Loucy (cell line): ENCODE data around the gene WWOX.

Experiments
- H2AFZ ChIP-seq: fragments of 200-600 bp; sonication (generic); 2 replicates; pipeline ENCODE4 v1.6.0; 2016; ENCODE audit warnings: antibody characterized with exemption, mild to moderate bottlenecking, low read length, moderate library complexity
- H3F3A ChIP-seq: fragments of 200-600 bp; 2 replicates; pipeline ENCODE4 v1.6.0; 2016; ENCODE audit warnings: antibody characterized with exemption, low read depth, mild to moderate bottlenecking
- H3K27me3 ChIP-seq: fragments of 200-600 bp; sonication (generic); 2 replicates; pipeline ENCODE4 v1.6.1; 2014; ENCODE audit warnings: low read length, mild to moderate bottlenecking; ENCODE audit not compliant: insufficient read depth, poor library complexity, severe bottlenecking
- H3K36me3 ChIP-seq: fragments of 200-600 bp; sonication (generic); 2 replicates; pipeline ENCODE4 v1.6.1; 2016; ENCODE audit warnings: low read length; ENCODE audit not compliant: insufficient read depth
- H3K4me1 ChIP-seq: fragments of 200-600 bp; sonication (generic); 2 replicates; pipeline ENCODE4 v1.5.1; 2014; ENCODE audit warnings: low read length, mild to moderate bottlenecking; ENCODE audit not compliant: insufficient read depth, poor library complexity, severe bottlenecking
- H3K4me2 ChIP-seq: fragments of 200-600 bp; sonication (generic); 2 replicates; pipeline ENCODE4 v1.6.0; 2014; ENCODE audit warnings: antibody characterized with exemption, low read length, low read depth, mild to moderate bottlenecking; ENCODE audit not compliant: poor library complexity, severe bottlenecking
- H3K4me3 ChIP-seq: fragments of 200-600 bp; sonication (generic); 2 replicates; pipeline ENCODE4 v1.5.1; 2014; ENCODE audit warnings: low read length, mild to moderate bottlenecking, mixed read lengths; ENCODE audit not compliant: poor library complexity, severe bottlenecking
- H3K79me2 ChIP-seq: fragments of 200-600 bp; sonication (generic); 2 replicates; pipeline ENCODE4 v1.6.1; 2014; ENCODE audit warnings: low read length; ENCODE audit not compliant: insufficient read depth
- H3K9ac ChIP-seq: fragments of 200-600 bp; sonication (generic); 2 replicates; pipeline ENCODE4 v1.6.0; 2014; ENCODE audit warnings: mild to moderate bottlenecking, low read depth, low read length, moderate library complexity; ENCODE audit not compliant: poor library complexity, severe bottlenecking
- H3K9me2 ChIP-seq: fragments of 200-600 bp; sonication (generic); replicated peaks from 2 replicates; pipeline ENCODE4 v1.6.1; 2016; ENCODE audit warnings: low read depth, low read length, mixed read lengths
- H3K9me3 ChIP-seq: fragments of 200-600 bp; sonication (generic); 2 replicates; pipeline ENCODE4 v1.6.1; 2014; ENCODE audit warnings: mild to moderate bottlenecking, antibody characterized with exemption, low read length, low read depth; ENCODE audit not compliant: insufficient read depth
- H4K20me1 ChIP-seq: fragments of 200-600 bp; sonication (generic); 2 replicates; pipeline ENCODE4 v1.6.0; 2014; ENCODE audit warnings: antibody characterized with exemption, low read length, mild to moderate bottlenecking; ENCODE audit not compliant: insufficient read depth, poor library complexity, severe bottlenecking
- CTCF ChIP-seq: fragments of 200-600 bp; sonication (generic); conservative IDR thresholded peaks from 2 replicates; pipeline ENCODE4 v1.5.1; 2014; ENCODE audit warnings: mild to moderate bottlenecking, antibody characterized with exemption, low read length
- EZH2phosphoT487 ChIP-seq: fragments of 200-600 bp; IDR thresholded peaks from 2 replicates; pipeline ENCODE4 v1.6.1; 2018; ENCODE audit warnings: antibody characterized with exemption, mild to moderate bottlenecking, moderate library complexity, borderline replicate concordance

WWOX gene

GRCh38 chr16:78106686-78107085 is 7.2 kb downstream of the WWOX start:
- H4K20me1 ChIP-seq: peaks cover 4% of the 10 kb centered on the region
- H3K9me3 ChIP-seq: no peaks in the 10 kb centered on the region
- peaks cover 13% of the 10 kb centered on the region for H3K4me1 ChIP-seq
- peaks cover 12% of the 10 kb centered on the region; the same call in 1 of the 2 replicates for H3K79me2 ChIP-seq
- H3K4me3 ChIP-seq: no peak overlapping the region
- no peak overlapping the region for H3K9ac ChIP-seq
- TF ChIP-seq EZH2phosphoT487 (no peak), CTCF (no peak)
- no peaks in the 10 kb centered on the region; the same call in 1 of the 2 replicates for H3K36me3 ChIP-seq
- H3K9me2 ChIP-seq: no peaks in the 10 kb centered on the region
- no peak overlapping the region for H3K4me2 ChIP-seq
- no peaks in the 10 kb centered on the region for H3K27me3 ChIP-seq
- H2AFZ ChIP-seq: no peak overlapping the region
- H3F3A ChIP-seq: no peaks in the 10 kb centered on the region

- TF ChIP-seq CTCF (no peak), EZH2phosphoT487 (no peak)
- Histone ChIP-seq H3K4me1 (no peaks in the 10 kb centered on the region), H3K79me2 (no peaks in the 10 kb centered on the region), H2AFZ (no peak overlapping the region), H3F3A (no peaks in the 10 kb centered on the region), H3K27me3 (no peaks in the 10 kb centered on the region), H3K9ac (no peak overlapping the region), H3K4me3 (no peak overlapping the region), H3K9me2 (no peaks in the 10 kb centered on the region), H3K9me3 (no peaks in the 10 kb centered on the region), H4K20me1 (no peaks in the 10 kb centered on the region), H3K36me3 (no peaks in the 10 kb centered on the region; the same call in 1 of the 2 replicates), H3K4me2 (no peak overlapping the region)
These were observed 9.0 kb downstream of the WWOX start for GRCh38 chr16:78108451-78108850.

GRCh38 chr16:78113258-78113657 is 13.8 kb downstream of the WWOX start:
- peaks cover 25% of the 10 kb centered on the region; the same call in 1 of the 2 replicates for H3K36me3 ChIP-seq
- TF ChIP-seq EZH2phosphoT487 (no peak), CTCF (no peak)

More at GRCh38 chr16:78113258-78113657, 13.8 kb downstream of the WWOX start:
- Histone ChIP-seq H3F3A (no peaks in the 10 kb centered on the region), H3K27me3 (no peaks in the 10 kb centered on the region), H3K79me2 (no peaks in the 10 kb centered on the region), H3K4me2 (no peak overlapping the region), H3K4me1 (peaks cover 13% of the 10 kb centered on the region), H2AFZ (no peak overlapping the region), H3K4me3 (no peak overlapping the region), H3K9ac (no peak overlapping the region), H3K9me3 (no peaks in the 10 kb centered on the region), H3K9me2 (no peaks in the 10 kb centered on the region), H4K20me1 (no peaks in the 10 kb centered on the region)
